HK-2 (cell line): ENCODE results near the gene HAGHL.
A peak's percentile ranks its signal among the peaks of the same experiment; 100 is the strongest.

Experiments
- DNase-seq: peaks from one replicate; pipeline ENCODE4 v3.0.0-alpha.2; 2018; ENCODE audit not compliant: unreplicated experiment

HAGHL gene

GRCh38 chr16:726438-727290 is at the start of gene HAGHL, which contains the start of gene CCDC78:
TSS of gene HAGHL (plus strand) at chr16:727106. CDS start at chr16:727510, 404 bp downstream.
TSS of gene CCDC78 (minus strand) at chr16:726443. CDS start at chr16:726367, 76 bp downstream.
- DNase-seq = peak; percentile 46

- no peak for DNase-seq
Observed at GRCh38 chr16:677316-678190, 49.4 kb upstream of the HAGHL start.

GRCh38 chr16:678209-678857 is 48.6 kb upstream of the HAGHL start:
- DNase-seq = no peak

GRCh38 chr16:678858-679813 is 47.8 kb upstream of the HAGHL start:
- peak; percentile 55 for DNase-seq

- DNase-seq = peak; percentile 92
Observed at GRCh38 chr16:679814-680624, 46.9 kb upstream of the HAGHL start, which contains the start of gene STUB1. TSS of gene STUB1 (plus strand) at chr16:680410. CDS start at chr16:680526, 116 bp downstream.

- no peak for DNase-seq
Observed at GRCh38 chr16:680625-680945, 46.3 kb upstream of the HAGHL start.

GRCh38 chr16:680967-681745 is 45.8 kb upstream of the HAGHL start:
- peak; percentile 45 for DNase-seq

- no peak for DNase-seq
Observed at GRCh38 chr16:681746-682427, 45.0 kb upstream of the HAGHL start.

- DNase-seq = no peak
Observed at GRCh38 chr16:682493-683395, 44.2 kb upstream of the HAGHL start.

- DNase-seq = no peak
Observed at GRCh38 chr16:683396-684070, 43.4 kb upstream of the HAGHL start.

- DNase-seq = peak; percentile 89
Observed at GRCh38 chr16:684071-684794, 42.7 kb upstream of the HAGHL start, which contains the start of gene JMJD8. TSS of gene JMJD8 (minus strand) at chr16:684334. CDS start at chr16:684319, 15 bp downstream.

GRCh38 chr16:684961-685696 is 41.8 kb upstream of the HAGHL start:
- DNase-seq = no peak

- DNase-seq = no peak
Observed at GRCh38 chr16:685967-686366, 40.9 kb upstream of the HAGHL start.

GRCh38 chr16:686459-687260 is 40.2 kb upstream of the HAGHL start:
- no peak for DNase-seq

GRCh38 chr16:687499-687898 is 39.4 kb upstream of the HAGHL start:
- no peak for DNase-seq
